ENCODE measurements around the gene C20orf204.
A peak's percentile ranks its signal among the peaks of the same experiment; 100 is the strongest.

C20orf204 gene

GRCh38 chr20:64042054-64042781 lies 6.2 kb downstream of the C20orf204 start:
- peaks cover 32 to 53% (median 49%) of the 10 kb centered on the region in 5 donors for H3K27me3 ChIP-seq (ENCODE audit: control insufficient read depth in 5 of 5, insufficient read depth in 4 of 5, low read length in 5 of 5)
- peak overlapping the region; percentile 65 for H3K27ac ChIP-seq (ENCODE audit: low read depth, low read length)
- H3K9me3 ChIP-seq (ENCODE audit: control insufficient read depth in 5 of 5, low read length in 5 of 5) = no peaks in the 10 kb centered on the region
- peak overlapping the region in 4 of 5 donors; percentile 43 to 65 (median 52) for H3K4me3 ChIP-seq (ENCODE audit: low read depth in 1 of 5, low read length in 5 of 5)
- H3K4me1 ChIP-seq (ENCODE audit: control insufficient read depth in 5 of 5, insufficient read depth in 5 of 5, low read length in 5 of 5) = peaks cover 3 to 78% (median 39%) of the 10 kb centered on the region in 5 donors
- peak overlapping the region in 2 of 5 donors; percentile 39 to 63 for H3K9ac ChIP-seq (ENCODE audit: low read length in 5 of 5)
- peaks cover 0 to 6% (median 0%) of the 10 kb centered on the region in 5 donors for H3K36me3 ChIP-seq (ENCODE audit: control insufficient read depth in 5 of 5, insufficient read depth in 5 of 5, low read length in 5 of 5)

- Histone ChIP-seq H3K4me1 (ENCODE audit: control insufficient read depth in 5 of 5, insufficient read depth in 5 of 5, low read length in 5 of 5) (peaks cover 3 to 66% (median 36%) of the 10 kb centered on the region in 5 donors), H3K9ac (ENCODE audit: low read length in 5 of 5) (no peak overlapping the region), H3K36me3 (ENCODE audit: control insufficient read depth in 5 of 5, insufficient read depth in 5 of 5, low read length in 5 of 5) (peaks cover 0 to 6% (median 3%) of the 10 kb centered on the region in 5 donors), H3K27ac (ENCODE audit: low read depth, low read length) (no peak overlapping the region), H3K4me3 (ENCODE audit: low read depth in 1 of 5, low read length in 5 of 5) (peak overlapping the region in 1 of 5 donors; percentile 2), H3K9me3 (ENCODE audit: control insufficient read depth in 5 of 5, low read length in 5 of 5) (no peaks in the 10 kb centered on the region), H3K27me3 (ENCODE audit: control insufficient read depth in 5 of 5, insufficient read depth in 4 of 5, low read length in 5 of 5) (peaks cover 40 to 60% (median 43%) of the 10 kb centered on the region in 5 donors)
These were observed 7.8 kb downstream of the C20orf204 start for GRCh38 chr20:64043768-64044167.

DNA sequence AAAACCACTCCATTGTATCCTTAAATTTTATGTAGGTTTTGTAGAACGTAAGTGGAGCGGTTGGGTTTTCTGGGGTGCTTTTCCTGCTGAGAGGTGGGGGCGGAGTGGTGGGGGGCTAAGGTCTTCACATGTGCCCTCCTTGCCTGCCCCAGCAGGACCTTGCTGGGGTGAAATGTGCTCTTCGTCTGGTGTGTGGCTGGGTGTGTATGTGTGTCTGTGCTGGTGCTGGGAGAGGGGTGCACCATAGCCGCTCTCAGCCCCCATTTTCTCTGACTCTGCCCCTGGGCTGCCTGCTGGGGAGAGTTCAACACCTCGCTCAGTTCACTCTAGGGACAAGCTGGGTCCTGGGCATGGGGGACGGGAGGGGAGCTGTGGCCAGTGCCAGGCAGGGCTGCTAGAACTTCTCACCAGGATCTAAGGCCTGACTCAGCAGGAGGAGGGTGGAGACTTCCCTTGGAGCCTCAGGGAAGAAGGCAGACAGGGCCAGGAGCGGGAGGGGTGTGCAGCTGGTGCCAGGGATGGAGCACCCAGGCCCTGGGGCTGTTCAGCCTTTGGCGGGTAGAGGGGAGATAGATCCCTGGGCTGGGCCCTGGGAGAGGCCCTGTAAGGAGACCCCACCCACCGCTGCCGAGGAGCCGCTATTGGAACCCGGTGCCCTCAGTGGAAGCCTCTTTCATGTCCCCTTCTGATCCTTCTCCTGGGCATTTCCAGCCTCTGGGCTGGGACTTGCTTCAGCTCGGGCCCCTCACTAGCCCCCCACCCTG lies 8.7 kb downstream of the C20orf204 start:
- peaks cover 0 to 6% (median 3%) of the 10 kb centered on the region in 5 donors for H3K36me3 ChIP-seq (ENCODE audit: control insufficient read depth in 5 of 5, insufficient read depth in 5 of 5, low read length in 5 of 5)
- H3K9me3 ChIP-seq (ENCODE audit: control insufficient read depth in 5 of 5, low read length in 5 of 5) = no peaks in the 10 kb centered on the region
- peak overlapping the region; percentile 49 for H3K27ac ChIP-seq (ENCODE audit: low read depth, low read length)
- peak overlapping the region in 3 of 5 donors; percentile 15 to 76 (median 71) for H3K4me3 ChIP-seq (ENCODE audit: low read depth in 1 of 5, low read length in 5 of 5)
- peaks cover 37 to 57% (median 40%) of the 10 kb centered on the region in 5 donors for H3K27me3 ChIP-seq (ENCODE audit: control insufficient read depth in 5 of 5, insufficient read depth in 4 of 5, low read length in 5 of 5)
- H3K4me1 ChIP-seq (ENCODE audit: control insufficient read depth in 5 of 5, insufficient read depth in 5 of 5, low read length in 5 of 5) = peaks cover 3 to 58% (median 28%) of the 10 kb centered on the region in 5 donors
- H3K9ac ChIP-seq (ENCODE audit: low read length in 5 of 5) = no peak overlapping the region

DNA sequence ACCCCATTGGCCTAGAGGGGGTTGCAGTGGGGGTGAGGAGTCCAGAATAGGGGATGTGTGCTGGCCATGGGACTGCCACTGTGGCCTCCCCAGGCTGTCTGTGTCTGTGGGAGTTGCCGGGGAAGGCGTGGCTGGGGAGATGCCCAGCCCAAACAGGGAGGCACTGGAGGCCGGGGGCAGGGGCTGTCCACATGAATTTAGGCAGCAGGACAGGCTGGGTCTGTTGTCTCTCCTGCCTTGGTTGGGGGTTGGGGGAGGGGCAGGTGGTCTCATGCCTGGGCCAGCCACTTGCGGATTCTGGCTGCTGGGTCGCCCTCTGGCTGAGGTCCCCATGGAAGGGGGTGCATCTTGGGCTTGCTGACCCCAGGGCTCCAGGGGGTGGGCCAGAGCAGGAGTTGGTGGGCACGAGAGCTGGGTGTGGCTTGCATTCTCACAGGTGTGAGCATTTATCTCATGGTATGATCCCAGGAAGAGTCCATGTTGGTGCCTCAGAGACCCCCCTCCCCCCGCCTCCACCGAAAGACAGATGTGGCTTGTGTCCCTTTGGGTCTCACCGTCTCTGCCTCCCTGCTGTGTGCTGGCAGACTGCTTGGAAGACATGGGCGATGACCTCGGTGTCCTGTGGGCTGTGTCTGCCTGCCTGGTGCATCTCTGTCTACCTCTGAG lies 9.5 kb downstream of the C20orf204 start:
- no peak overlapping the region for H3K9ac ChIP-seq (ENCODE audit: low read length in 5 of 5)
- H3K4me3 ChIP-seq (ENCODE audit: low read depth in 1 of 5, low read length in 5 of 5) = peak overlapping the region in 3 of 5 donors; percentile 67 to 76 (median 71)
- H3K36me3 ChIP-seq (ENCODE audit: control insufficient read depth in 5 of 5, insufficient read depth in 5 of 5, low read length in 5 of 5) = peaks cover 0 to 6% (median 3%) of the 10 kb centered on the region in 5 donors
- peaks cover 3 to 57% (median 26%) of the 10 kb centered on the region in 5 donors for H3K4me1 ChIP-seq (ENCODE audit: control insufficient read depth in 5 of 5, insufficient read depth in 5 of 5, low read length in 5 of 5)
- peaks cover 37 to 57% (median 42%) of the 10 kb centered on the region in 5 donors for H3K27me3 ChIP-seq (ENCODE audit: control insufficient read depth in 5 of 5, insufficient read depth in 4 of 5, low read length in 5 of 5)
- H3K9me3 ChIP-seq (ENCODE audit: control insufficient read depth in 5 of 5, low read length in 5 of 5) = no peaks in the 10 kb centered on the region
- H3K27ac ChIP-seq (ENCODE audit: low read depth, low read length) = peak overlapping the region; percentile 5

GRCh38 chr20:64047046-64047389 lies 11.0 kb downstream of the C20orf204 start:
- peaks cover 0 to 6% (median 3%) of the 10 kb centered on the region in 5 donors for H3K36me3 ChIP-seq (ENCODE audit: control insufficient read depth in 5 of 5, insufficient read depth in 5 of 5, low read length in 5 of 5)
- peaks cover 0 to 55% (median 13%) of the 10 kb centered on the region in 5 donors for H3K4me1 ChIP-seq (ENCODE audit: control insufficient read depth in 5 of 5, insufficient read depth in 5 of 5, low read length in 5 of 5)
- no peaks in the 10 kb centered on the region for H3K9me3 ChIP-seq (ENCODE audit: control insufficient read depth in 5 of 5, low read length in 5 of 5)
- peaks cover 31 to 54% (median 43%) of the 10 kb centered on the region in 5 donors for H3K27me3 ChIP-seq (ENCODE audit: control insufficient read depth in 5 of 5, insufficient read depth in 4 of 5, low read length in 5 of 5)
- peak overlapping the region in 4 of 5 donors; percentile 67 to 76 (median 70) for H3K4me3 ChIP-seq (ENCODE audit: low read depth in 1 of 5, low read length in 5 of 5)
- H3K27ac ChIP-seq (ENCODE audit: low read depth, low read length) = peak overlapping the region; percentile 46
- peak overlapping the region in 1 of 5 donors; percentile 60 for H3K9ac ChIP-seq (ENCODE audit: low read length in 5 of 5)

DNA sequence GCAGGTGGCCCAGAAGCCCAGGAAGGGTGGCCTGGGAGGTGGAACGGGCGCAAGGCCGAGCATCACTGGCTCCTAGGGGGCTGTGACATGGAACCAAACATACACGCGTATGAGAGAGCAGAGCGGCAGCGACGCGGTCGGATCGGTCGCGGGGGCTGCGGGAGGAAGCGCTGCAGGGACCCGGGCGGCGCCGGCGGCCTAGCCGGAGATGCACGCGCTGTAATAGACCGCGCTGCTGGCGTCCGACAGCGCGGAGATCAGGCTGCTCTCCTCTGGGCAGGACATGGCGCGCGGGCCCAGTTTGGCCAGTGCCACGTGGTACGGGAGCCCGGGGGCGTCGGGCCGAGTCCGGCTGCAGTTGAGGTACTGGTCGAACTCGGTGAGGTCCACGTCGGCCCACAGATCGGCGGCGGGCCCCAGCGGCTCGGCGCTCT lies 12.0 kb downstream of the C20orf204 start:
- Histone ChIP-seq H3K27ac (ENCODE audit: low read depth, low read length) (no peak overlapping the region), H3K27me3 (ENCODE audit: control insufficient read depth in 5 of 5, insufficient read depth in 4 of 5, low read length in 5 of 5) (peaks cover 32 to 59% (median 45%) of the 10 kb centered on the region in 5 donors)

GRCh38 chr20:64048402-64049044 lies 12.5 kb downstream of the C20orf204 start:
- H3K9me3 ChIP-seq (ENCODE audit: control insufficient read depth in 5 of 5, low read length in 5 of 5) = no peaks in the 10 kb centered on the region
- H3K4me1 ChIP-seq (ENCODE audit: control insufficient read depth in 5 of 5, insufficient read depth in 5 of 5, low read length in 5 of 5) = peaks cover 0 to 63% (median 13%) of the 10 kb centered on the region in 5 donors
- no peak overlapping the region for H3K27ac ChIP-seq (ENCODE audit: low read depth, low read length)
- peaks cover 37 to 64% (median 48%) of the 10 kb centered on the region in 5 donors for H3K27me3 ChIP-seq (ENCODE audit: control insufficient read depth in 5 of 5, insufficient read depth in 4 of 5, low read length in 5 of 5)
- H3K9ac ChIP-seq (ENCODE audit: low read length in 5 of 5) = no peak overlapping the region
- peaks cover 0 to 6% (median 3%) of the 10 kb centered on the region in 5 donors for H3K36me3 ChIP-seq (ENCODE audit: control insufficient read depth in 5 of 5, insufficient read depth in 5 of 5, low read length in 5 of 5)
- H3K4me3 ChIP-seq (ENCODE audit: low read depth in 1 of 5, low read length in 5 of 5) = peak overlapping the region in 3 of 5 donors; percentile 39 to 76 (median 67)

More for the DNA sequence above, 12.0 kb downstream of the C20orf204 start:
- Histone ChIP-seq H3K9ac (ENCODE audit: low read length in 5 of 5) (peak overlapping the region in 1 of 5 donors; percentile 48), H3K36me3 (ENCODE audit: control insufficient read depth in 5 of 5, insufficient read depth in 5 of 5, low read length in 5 of 5) (peaks cover 0 to 6% (median 3%) of the 10 kb centered on the region in 5 donors), H3K4me1 (ENCODE audit: control insufficient read depth in 5 of 5, insufficient read depth in 5 of 5, low read length in 5 of 5) (peaks cover 0 to 60% (median 11%) of the 10 kb centered on the region in 5 donors), H3K9me3 (ENCODE audit: control insufficient read depth in 5 of 5, low read length in 5 of 5) (no peaks in the 10 kb centered on the region), H3K4me3 (ENCODE audit: low read depth in 1 of 5, low read length in 5 of 5) (peak overlapping the region in 3 of 5 donors; percentile 67 to 76 (median 71))

DNA sequence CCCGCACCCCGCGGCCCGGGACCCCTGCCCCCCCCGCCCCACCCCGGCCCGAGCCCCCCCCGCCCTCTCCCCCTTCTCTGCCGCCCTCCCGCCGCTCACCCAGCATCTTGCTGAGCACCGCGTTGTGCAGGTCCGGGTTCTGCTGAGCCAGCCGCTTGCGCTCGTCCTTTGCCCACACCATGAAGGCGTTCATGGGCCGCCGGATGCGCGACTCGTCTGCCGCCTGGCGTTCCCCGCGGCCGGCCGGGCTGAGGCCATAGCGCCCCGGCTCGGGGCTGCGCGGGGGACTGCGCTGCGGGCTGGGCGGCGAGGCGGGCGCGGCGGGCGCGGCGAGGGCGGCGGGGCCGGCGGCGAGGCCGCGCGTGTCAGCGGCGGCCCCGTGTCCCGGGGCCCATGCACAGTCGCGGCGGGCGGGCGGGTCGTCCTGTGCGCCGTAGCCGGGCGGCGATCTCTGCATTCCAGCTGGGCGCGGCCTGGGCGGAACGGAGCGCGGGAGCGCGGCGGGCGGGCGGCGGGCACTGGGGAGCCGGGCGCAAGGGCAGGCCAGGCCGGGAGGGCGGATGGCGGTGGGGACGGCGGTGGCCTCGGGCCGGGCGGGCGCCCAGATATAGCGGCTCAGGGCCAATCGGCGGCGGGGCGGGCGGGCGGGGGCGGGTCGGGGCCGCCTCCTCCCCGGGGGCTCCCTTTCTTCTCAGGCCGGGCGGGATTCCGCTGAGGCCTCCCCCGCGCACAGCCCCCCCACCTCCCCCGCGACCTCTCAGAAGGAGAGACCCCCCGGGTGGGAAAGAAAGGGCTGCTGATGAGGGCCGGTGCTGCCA lies 13.3 kb downstream of the C20orf204 start, which contains the start of gene SOX18:
SOX18 (minus strand) TSS at position 580 of the 818 bp plus-strand sequence; CDS start at position 457, 123 bp downstream.
- Histone ChIP-seq H3K36me3 (ENCODE audit: control insufficient read depth in 5 of 5, insufficient read depth in 5 of 5, low read length in 5 of 5) (peaks cover 0 to 6% (median 3%) of the 10 kb centered on the region in 5 donors), H3K9me3 (ENCODE audit: control insufficient read depth in 5 of 5, low read length in 5 of 5) (no peaks in the 10 kb centered on the region), H3K9ac (ENCODE audit: low read length in 5 of 5) (peak within 1 kb of the TSS in 3 of 5 donors; percentile 1 to 69 (median 43)), H3K27me3 (ENCODE audit: control insufficient read depth in 5 of 5, insufficient read depth in 4 of 5, low read length in 5 of 5) (peaks cover 43 to 64% (median 55%) of the 10 kb centered on the region in 5 donors), H3K4me3 (ENCODE audit: low read depth in 1 of 5, low read length in 5 of 5) (peak within 1 kb of the TSS in 3 of 5 donors; percentile 58 to 76 (median 67)), H3K4me1 (ENCODE audit: control insufficient read depth in 5 of 5, insufficient read depth in 5 of 5, low read length in 5 of 5) (peaks cover 0 to 64% (median 15%) of the 10 kb centered on the region in 5 donors), H3K27ac (ENCODE audit: low read depth, low read length) (peak within 1 kb of the TSS; percentile 82)
